Activated CD4-positive, alpha-beta T cell treated with anti-CD3 and anti-CD28 coated beads for 24 hours (primary cell): Measurements from ENCODE around the gene TWNK.

ENCODE experiments used
- DNase-seq, 2 donors: peaks; one replicate each; pipeline ENCODE4 v3.0.0-alpha.2; 2020; ENCODE audit warnings: low read depth in 2 of 2

Gene TWNK

GRCh38 chr10:100986952-100987684 lies at the start of gene TWNK, which contains the start of gene MRPL43:
Gene TWNK (plus strand): TSS chr10:100987543. CDS start chr10:100988211, 668 bp downstream.
Gene MRPL43 (minus strand): TSS chr10:100987497. CDS start chr10:100987443, 54 bp downstream.
- peak; percentile 76 to 77 for DNase-seq

- no peak for DNase-seq
These were observed 47.5 kb upstream of the TWNK start for GRCh38 chr10:100939763-100940344.

- no peak for DNase-seq
These were observed 45.1 kb upstream of the TWNK start for GRCh38 chr10:100942229-100942628.

GRCh38 chr10:100943508-100943907 lies 43.8 kb upstream of the TWNK start:
- no peak for DNase-seq

- no peak for DNase-seq
These were observed 41.6 kb upstream of the TWNK start for GRCh38 chr10:100945754-100946153.

- no peak for DNase-seq
These were observed 38.4 kb upstream of the TWNK start for GRCh38 chr10:100948916-100949315.

- no peak for DNase-seq
These were observed 27.1 kb upstream of the TWNK start for GRCh38 chr10:100960251-100960650.

- no peak for DNase-seq
These were observed 24.8 kb upstream of the TWNK start for GRCh38 chr10:100962351-100963080.

- DNase-seq: no peak
These were observed 23.5 kb upstream of the TWNK start for GRCh38 chr10:100963826-100964225.

- no peak for DNase-seq
These were observed 21.5 kb upstream of the TWNK start for GRCh38 chr10:100965820-100966219.

- no peak for DNase-seq
These were observed 20.5 kb upstream of the TWNK start for GRCh38 chr10:100966887-100967286.

GRCh38 chr10:100967332-100967731 lies 20.0 kb upstream of the TWNK start:
- DNase-seq: no peak

GRCh38 chr10:100968062-100968736 lies 19.1 kb upstream of the TWNK start:
- DNase-seq: no peak

- DNase-seq: no peak
These were observed 18.5 kb upstream of the TWNK start for GRCh38 chr10:100968863-100969186.

- DNase-seq: peak in 1 of 2 donors; percentile 22
These were observed 17.9 kb upstream of the TWNK start, which contains the start of gene SEMA4G for GRCh38 chr10:100969187-100970075. Gene SEMA4G (plus strand): TSS chr10:100969504. CDS start chr10:100972913, 3,409 bp downstream.

GRCh38 chr10:100970076-100970913 lies 17.0 kb upstream of the TWNK start:
- no peak for DNase-seq

- DNase-seq: no peak
These were observed 16.2 kb upstream of the TWNK start for GRCh38 chr10:100970914-100971811.

- no peak for DNase-seq
These were observed 15.0 kb upstream of the TWNK start for GRCh38 chr10:100972115-100972903.
